Measurements from ENCODE around the gene SLC23A2.

- no peak for TF ChIP-seq ZNF423 (tag by site-specific recombination; IDR thresholded peaks at IDR 0.05)
- TF ChIP-seq, protein P1, sequence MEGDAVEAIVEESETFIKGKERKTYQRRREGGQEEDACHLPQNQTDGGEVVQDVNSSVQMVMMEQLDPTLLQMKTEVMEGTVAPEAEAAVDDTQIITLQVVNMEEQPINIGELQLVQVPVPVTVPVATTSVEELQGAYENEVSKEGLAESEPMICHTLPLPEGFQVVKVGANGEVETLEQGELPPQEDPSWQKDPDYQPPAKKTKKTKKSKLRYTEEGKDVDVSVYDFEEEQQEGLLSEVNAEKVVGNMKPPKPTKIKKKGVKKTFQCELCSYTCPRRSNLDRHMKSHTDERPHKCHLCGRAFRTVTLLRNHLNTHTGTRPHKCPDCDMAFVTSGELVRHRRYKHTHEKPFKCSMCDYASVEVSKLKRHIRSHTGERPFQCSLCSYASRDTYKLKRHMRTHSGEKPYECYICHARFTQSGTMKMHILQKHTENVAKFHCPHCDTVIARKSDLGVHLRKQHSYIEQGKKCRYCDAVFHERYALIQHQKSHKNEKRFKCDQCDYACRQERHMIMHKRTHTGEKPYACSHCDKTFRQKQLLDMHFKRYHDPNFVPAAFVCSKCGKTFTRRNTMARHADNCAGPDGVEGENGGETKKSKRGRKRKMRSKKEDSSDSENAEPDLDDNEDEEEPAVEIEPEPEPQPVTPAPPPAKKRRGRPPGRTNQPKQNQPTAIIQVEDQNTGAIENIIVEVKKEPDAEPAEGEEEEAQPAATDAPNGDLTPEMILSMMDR (tag by site-specific recombination; IDR thresholded peaks at IDR 0.05): no peak
- TF ChIP-seq, protein P2, sequence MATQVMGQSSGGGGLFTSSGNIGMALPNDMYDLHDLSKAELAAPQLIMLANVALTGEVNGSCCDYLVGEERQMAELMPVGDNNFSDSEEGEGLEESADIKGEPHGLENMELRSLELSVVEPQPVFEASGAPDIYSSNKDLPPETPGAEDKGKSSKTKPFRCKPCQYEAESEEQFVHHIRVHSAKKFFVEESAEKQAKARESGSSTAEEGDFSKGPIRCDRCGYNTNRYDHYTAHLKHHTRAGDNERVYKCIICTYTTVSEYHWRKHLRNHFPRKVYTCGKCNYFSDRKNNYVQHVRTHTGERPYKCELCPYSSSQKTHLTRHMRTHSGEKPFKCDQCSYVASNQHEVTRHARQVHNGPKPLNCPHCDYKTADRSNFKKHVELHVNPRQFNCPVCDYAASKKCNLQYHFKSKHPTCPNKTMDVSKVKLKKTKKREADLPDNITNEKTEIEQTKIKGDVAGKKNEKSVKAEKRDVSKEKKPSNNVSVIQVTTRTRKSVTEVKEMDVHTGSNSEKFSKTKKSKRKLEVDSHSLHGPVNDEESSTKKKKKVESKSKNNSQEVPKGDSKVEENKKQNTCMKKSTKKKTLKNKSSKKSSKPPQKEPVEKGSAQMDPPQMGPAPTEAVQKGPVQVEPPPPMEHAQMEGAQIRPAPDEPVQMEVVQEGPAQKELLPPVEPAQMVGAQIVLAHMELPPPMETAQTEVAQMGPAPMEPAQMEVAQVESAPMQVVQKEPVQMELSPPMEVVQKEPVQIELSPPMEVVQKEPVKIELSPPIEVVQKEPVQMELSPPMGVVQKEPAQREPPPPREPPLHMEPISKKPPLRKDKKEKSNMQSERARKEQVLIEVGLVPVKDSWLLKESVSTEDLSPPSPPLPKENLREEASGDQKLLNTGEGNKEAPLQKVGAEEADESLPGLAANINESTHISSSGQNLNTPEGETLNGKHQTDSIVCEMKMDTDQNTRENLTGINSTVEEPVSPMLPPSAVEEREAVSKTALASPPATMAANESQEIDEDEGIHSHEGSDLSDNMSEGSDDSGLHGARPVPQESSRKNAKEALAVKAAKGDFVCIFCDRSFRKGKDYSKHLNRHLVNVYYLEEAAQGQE (tag by site-specific recombination; IDR thresholded peaks at IDR 0.05): no peak
- no peak for TF ChIP-seq HOXA7 (CRISPR knock-in tag; IDR thresholded peaks at IDR 0.05; ENCODE audit: borderline replicate concordance)
- no peak for TF ChIP-seq TCF7L2 (IDR thresholded peaks at IDR 0.05; ENCODE audit: borderline replicate concordance, low read depth, low read length)
- no peak for TF ChIP-seq ZNF530 (tag by site-specific recombination; IDR thresholded peaks at IDR 0.05; ENCODE audit: low read depth)
- TF ChIP-seq ZNF701 (tag by site-specific recombination; IDR thresholded peaks at IDR 0.05): no peak
These were observed 77.3 kb downstream of the SLC23A2 start for GRCh38 chr20:4924032-4924431.

Measured in HEK293 (cell line).